EH (cell line): ENCODE results near the gene PPP1R16B.

Experiments used
- DNase-seq: peaks from one replicate; pipeline ENCODE4 v3.0.0-alpha.2; 2015; ENCODE audit warnings: low read depth

PPP1R16B gene

GRCh38 chr20:38877483-38877882, 72.0 kb downstream of the PPP1R16B start:
- DNase-seq: no peak

- DNase-seq: peak; percentile 37
Observed at GRCh38 chr20:38878866-38879265, 73.4 kb downstream of the PPP1R16B start.

- DNase-seq: peak; percentile 3
Observed at GRCh38 chr20:38880952-38881735, 75.6 kb downstream of the PPP1R16B start.

- DNase-seq: no peak
Observed at GRCh38 chr20:38881806-38882440, 76.4 kb downstream of the PPP1R16B start.

GRCh38 chr20:38882600-38882999, 77.1 kb downstream of the PPP1R16B start:
- no peak for DNase-seq

GRCh38 chr20:38883081-38883980, 77.8 kb downstream of the PPP1R16B start:
- peak; percentile 43 for DNase-seq

- no peak for DNase-seq
Observed at GRCh38 chr20:38883981-38884733, 78.7 kb downstream of the PPP1R16B start.

- no peak for DNase-seq
Observed at GRCh38 chr20:38885357-38885756, 79.9 kb downstream of the PPP1R16B start.

GRCh38 chr20:38888059-38888831, 82.7 kb downstream of the PPP1R16B start:
- no peak for DNase-seq

GRCh38 chr20:38889050-38889449, 83.6 kb downstream of the PPP1R16B start:
- no peak for DNase-seq

- no peak for DNase-seq
Observed at GRCh38 chr20:38889792-38890496, 84.4 kb downstream of the PPP1R16B start.

- DNase-seq: peak; percentile 5
Observed at GRCh38 chr20:38890497-38890818, 85.0 kb downstream of the PPP1R16B start.

- no peak for DNase-seq
Observed at GRCh38 chr20:38892091-38892981, 86.8 kb downstream of the PPP1R16B start.

GRCh38 chr20:38893056-38893564, 87.6 kb downstream of the PPP1R16B start:
- DNase-seq: no peak

GRCh38 chr20:38893565-38894090, 88.1 kb downstream of the PPP1R16B start:
- peak; percentile 46 for DNase-seq

- DNase-seq: peak; percentile 4
Observed at GRCh38 chr20:38894091-38894847, 88.8 kb downstream of the PPP1R16B start.

GRCh38 chr20:38895098-38895949, 89.8 kb downstream of the PPP1R16B start:
- DNase-seq: no peak
